Stimulated activated CD4-positive, alpha-beta T cell treated with anti-CD3 and anti-CD28 coated beads, Interleukin-15, amount 100 ng/mL, for 48 hours (primary cell): Measurements from ENCODE around the gene PIP4K2B.

Experiments used
- DNase-seq, 2 donors: peaks; one replicate each; pipeline ENCODE4 v3.0.0-alpha.2; 2020; ENCODE audit warnings: low read depth in 2 of 2

The PIP4K2B gene

DNA sequence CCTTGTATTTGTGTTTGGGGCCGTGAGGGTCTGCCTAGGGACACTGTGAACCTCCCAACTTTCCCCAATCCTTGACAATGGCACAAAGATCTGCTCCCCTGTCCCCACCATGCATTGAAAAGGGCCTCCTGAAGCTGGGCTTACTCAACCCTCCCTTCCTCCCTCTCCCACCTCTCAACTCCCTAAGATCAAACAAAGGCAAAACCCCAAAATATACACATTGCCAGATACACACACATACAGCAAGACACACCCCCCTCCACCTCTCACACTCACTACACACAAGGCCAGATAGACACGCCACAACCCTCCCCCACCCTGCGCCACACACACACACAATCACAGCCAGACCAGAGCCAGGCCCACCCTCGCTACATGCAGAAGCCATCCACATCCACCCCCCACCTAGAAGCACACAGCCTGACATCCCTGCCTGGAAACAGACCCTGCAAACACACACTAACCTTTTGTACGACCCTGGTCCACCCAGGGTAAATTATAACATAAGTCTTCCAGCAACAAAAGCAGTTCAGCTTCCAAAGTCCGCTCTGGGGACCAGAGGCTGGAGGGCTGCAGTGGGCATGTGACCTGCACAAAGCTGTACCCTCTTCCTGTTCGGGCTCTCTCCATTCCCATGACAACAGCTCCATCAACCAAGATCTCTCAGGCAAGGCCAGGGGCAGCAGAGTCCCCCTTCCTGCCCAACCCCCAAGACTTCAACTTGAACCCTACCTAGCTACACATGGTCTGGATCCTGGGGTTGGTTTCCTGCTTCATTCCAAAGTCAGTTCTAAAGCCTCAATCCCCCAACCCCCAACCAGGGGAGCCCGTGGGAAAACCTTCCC is 53.1 kb downstream of the PIP4K2B start:
- no peak for DNase-seq

DNA sequence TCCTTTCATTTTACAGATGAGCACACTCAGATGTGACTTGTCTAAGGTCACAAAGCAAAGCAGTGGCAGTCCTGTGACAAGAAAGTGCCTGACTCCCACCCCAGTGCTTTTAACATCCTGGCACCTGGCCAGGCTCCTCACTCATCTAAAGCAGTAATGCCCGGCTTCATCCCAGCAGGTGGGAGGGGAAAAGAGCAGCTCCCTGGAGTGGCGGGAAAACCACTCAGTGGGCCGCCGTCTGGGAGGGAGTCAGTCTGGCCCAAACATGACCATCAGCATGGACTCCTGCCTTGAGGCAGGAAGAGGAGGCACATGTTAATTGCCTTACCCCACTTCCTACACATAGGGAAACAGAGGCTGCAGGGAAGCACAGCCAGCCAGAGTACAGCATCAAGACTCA is 53.8 kb downstream of the PIP4K2B start:
- no peak for DNase-seq

DNA sequence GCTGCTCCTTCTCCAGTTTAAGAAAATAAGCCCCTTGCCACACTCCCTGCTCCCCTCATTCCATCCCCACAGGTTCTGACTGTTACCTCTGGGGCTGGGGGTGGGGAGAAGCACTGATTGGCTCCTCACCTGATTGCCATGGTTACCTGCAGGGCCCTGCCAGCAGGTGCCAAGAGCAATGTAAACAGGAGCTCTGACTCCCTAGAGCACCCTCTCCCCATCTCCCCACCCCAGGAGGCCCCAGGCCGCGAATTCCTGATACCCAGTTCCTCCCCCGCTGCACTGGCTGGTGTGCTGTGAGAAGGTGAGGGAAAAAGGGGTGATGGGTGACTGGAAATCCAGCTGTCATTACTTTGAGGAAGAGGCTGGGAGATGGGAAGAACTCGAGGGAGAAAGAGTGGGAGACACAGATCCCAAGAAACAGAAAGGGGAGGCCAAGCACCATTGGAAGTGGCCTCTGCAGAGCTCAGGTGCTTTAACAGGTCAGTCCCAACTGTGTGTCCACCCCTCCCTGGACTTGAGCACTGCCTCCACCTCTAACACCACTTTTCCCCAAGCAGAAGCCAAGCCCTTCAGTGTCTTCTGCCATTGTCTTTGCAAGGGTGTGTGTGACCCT is 55.7 kb downstream of the PIP4K2B start:
- no peak for DNase-seq

DNA sequence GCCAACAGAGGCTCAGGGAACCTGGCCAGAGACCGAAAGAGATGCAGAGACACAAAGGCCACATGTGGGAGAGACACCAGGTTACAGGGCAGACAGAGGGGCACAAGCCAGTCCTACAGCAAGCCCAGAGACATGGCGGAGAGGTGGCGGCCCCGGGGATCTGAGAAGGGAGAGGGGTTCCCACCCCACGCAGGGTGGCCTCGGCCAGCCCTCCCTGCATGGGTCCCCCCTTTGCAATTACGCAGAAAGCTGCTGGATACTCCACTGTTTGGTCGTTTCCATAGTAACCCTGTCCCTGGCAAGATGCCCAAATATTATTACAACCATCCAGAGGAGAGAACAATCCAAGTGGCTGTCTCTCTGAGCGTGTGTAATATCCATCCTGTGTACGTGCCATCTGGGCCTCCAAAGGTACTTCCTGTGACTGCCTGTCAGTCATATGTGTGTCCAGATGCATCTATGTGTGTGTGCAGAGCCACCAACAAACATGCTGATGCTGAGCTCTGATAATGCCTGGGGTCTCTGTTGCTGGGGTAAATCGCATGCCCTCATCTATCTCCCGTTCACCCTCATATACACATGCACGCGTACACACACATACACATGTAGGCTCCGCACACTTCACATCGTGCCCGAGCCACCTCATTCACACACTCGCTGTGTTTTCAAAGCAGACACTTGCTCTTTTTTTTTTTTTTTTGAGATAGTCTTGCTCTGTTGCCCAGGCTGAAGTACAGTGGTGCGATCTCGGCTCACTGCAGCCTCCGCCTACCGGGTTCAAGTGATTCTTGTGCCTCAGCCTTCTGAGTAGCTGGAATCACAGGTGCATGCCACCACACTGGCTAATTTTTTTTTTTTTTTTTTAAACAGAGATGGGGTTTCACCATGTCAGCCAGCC is 56.7 kb downstream of the PIP4K2B start:
- no peak for DNase-seq

DNA sequence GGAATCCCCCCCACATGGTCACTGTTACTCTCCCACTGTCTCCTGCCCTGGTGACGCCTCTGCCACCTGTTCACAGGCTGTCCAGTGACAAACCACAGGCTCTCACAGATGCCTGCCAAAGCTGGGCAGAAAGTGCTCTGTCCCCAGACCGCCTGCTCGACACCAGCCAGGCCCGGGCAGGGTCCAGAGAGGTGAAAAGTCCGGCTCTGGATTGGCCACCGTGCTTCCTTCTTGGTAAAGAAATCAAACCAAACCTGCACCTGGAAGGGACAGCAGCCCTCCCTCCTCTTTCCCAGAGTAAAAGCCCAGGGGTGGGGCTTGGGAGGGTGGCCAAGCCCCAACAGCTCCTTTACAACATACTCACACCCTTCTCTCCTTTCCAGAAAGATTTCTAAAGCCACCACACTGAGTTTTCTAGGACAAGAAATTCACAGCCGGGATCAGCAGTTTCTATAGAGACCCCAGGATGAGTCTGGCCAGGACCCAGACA is 57.4 kb downstream of the PIP4K2B start:
- no peak for DNase-seq

DNA sequence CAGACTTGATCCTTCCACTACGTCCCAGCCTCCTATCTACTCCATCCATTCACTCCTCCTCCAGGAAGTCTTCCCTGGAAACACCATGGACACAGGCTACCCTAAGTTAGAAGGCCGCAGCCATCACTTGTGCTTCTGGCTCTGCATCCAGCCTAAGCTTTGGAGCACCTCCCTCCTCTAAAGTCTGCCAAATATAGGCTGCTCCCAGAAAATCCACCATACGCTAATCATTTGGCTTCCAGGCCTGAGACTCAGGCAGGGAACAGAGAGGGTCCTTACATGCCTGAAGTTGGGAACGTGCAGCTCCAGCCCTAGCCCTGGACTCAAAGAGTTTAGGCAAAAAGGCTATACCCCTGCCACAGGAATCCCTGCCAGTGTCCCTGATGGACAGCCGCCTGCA is 57.9 kb downstream of the PIP4K2B start:
- no peak for DNase-seq

DNA sequence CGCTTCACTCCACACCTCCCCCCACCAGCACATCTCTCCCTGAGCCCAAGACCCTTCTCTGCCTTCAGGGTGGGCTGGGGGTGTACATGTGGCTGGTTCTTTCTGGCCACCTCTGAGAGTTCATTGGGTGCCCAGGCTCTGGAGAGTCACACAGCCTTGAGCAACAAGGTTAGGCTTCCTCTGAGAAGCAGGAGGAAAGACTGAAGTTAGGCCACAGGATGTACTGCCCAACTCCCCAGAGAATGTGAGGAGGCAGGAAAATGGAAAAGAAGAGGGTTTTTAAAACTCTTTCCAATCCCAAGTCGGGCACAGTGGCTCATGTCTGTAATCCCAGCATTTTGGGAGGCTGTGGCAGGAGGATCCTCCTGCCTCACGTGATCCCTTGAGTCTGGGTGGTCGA is 58.5 kb downstream of the PIP4K2B start:
- no peak for DNase-seq

DNA sequence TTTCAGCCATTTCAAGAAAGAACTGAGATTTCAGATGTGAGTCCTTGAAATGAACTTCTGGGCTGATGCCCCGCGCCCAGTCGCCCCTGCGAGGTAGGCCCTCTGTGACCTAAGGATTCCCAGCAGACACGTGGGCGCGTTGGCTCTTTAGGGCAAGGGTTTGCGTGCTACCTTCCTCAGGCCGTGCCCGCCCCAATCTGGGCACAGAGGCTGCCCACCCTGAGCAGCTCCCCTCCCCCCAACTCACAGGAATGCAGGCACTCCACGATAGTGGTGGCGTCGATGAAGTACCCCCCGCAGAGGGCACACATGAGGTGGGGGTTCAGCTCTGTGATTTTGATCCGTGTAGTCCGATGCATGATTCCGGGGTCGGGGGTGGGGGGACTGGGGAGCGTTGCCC is 59.3 kb downstream of the PIP4K2B start:
- no peak for DNase-seq

DNA sequence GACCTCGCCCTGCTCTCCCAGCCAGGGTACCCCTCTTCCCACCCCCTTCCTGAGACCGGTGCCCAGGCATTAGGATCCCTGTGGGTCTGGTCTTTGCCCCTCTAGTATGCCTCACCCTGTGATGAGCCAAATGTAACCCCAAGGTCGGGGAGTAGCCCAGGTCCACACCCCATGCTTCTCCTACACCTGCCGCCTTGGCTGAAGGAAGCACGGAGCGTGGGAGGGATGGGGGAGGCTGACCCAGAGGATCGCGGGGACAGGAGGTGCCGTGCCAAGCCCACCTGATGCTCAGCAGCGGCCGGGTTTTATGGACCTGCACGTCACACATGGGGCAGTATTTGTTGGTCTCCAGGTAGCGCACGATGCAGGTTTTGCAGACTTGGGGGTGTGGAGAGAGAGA is 60.1 kb downstream of the PIP4K2B start:
- no peak for DNase-seq

DNA sequence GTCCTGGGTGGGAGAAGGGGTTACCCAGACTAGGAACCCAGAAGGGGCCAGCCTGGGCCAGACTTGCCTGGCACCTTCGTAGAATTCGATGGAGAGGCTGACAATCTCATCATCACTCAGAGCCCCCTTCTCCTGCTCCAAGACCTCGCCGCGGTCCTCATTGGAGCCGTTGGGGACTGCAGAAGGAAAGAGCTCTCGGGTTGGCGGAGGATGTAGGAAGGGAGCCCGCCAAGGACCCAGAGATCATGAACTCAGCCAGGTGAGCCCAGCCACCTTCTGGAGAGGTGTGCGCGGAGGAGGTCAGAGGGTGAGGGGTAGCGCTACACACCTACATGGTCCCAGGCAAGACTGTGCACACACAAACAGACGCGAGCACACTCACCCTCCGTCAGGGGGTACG is 60.7 kb downstream of the PIP4K2B start:
- no peak for DNase-seq

DNA sequence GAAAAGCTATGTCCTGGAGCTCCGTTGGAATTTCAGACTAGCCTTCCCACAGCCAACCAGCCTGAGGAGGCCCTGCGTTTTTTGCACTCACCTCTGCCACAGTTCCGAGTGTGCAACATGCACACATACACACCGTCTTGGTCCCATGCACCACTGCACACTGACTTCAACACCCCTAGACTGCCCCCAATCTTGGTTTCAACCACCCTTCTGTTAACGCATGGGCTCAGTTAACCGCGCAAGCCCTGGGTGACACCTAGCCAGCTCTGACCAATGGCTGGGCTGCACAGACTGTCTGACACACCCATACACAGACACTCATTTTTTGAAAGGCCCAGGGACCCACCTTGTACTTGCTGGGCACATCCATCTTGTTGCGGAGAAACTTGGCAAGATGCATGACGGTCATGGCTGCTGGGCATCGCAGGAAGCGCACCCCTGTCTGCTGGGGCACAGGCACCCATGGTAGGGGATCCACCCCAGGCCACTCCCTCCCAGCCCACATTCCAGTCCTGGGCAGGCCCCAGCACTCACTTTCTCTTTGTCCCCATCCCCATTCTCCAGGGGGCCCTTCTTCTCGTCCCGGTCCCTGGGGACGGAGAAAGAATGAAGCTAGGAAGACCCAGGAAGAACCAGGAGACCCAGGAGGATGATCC is 61.2 kb downstream of the PIP4K2B start:
- no peak for DNase-seq

DNA sequence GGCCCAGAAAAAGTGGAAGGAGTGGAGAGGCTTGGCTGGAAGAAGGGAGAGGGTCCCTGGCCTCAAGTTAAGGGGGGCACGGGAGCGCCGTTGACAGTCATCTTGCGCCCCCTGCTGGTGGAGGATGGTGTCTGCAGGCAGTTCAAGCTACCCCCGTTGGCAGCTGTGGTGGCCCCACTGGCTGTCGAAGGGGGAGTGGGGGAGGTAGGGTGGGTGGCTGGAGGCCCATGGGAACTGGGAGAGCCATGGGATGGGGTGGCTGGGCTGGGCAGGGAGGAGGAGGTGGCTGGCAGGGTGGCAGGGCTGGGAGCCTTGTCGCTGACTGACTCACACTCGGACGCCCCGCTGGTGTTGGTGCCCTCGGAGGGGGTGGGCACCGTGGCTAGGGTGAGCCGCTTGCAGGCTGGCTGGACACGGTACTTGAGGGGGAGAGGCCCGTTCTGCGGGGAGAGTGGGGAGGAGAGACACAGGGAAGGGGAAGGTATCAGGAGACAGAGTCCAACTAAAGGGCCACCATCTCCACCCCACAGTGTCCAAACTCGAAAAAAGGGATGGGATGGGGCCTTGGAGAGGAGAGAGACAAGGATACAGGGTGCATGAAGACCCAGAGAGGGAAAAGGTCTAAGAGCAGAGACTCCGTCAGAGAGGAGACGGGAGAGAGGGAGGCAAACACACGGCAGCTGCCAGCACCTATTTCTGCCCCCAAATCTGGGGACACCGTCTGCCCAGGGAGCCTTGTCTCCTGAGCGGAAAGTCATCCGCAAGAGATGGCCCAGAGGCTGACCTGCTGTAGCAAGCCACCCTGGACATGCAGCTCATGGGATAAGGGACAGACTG is 64.0 kb downstream of the PIP4K2B start:
- peak; percentile 51 to 67 for DNase-seq

DNA sequence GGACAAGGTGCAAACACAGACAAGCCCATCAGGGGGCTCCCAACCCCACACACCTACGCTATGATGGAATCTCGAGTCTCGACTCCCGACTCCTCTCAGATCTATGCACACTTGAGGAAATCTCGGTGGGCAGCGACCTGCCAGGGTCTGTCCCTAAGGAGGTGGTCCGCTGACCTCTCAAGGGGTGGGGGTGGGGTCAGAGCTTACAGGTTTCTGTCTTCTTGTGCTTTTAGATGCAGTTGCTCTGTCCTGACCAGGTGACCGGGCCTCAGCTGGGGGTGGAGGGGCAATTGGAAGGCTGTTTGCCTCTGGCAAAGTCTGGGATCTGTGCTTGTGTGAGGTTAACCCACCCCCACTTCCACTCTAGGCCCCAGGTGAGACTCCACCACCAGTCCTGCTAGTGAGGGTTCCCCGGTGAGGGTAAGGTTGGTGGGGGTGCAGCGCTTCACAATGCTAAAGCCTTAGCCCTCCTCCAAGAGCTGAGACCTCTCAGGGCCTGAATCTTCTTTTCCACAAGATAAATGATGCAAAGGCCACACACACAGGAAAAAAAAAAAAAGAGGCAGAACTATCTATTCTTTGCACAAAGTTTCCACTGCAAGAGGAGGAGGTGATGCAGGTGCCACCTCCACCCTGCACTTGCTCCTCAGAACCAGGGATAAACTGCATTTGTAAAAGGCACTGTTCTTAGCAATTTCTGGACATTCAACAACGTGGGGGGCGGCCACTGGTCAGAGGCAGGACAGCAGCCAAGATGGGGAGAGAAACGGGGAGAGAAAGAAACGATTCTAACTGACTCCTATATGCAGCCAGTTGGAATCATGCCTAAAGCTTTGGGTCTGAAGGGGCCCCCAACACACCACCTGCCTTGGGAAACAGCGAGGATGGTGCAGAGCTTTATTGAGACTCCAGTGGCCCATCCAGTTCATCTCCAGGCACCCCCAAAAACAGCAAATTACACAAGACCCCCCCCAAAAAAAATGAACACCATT is 65.1 kb downstream of the PIP4K2B start:
- DNase-seq: no peak

DNA sequence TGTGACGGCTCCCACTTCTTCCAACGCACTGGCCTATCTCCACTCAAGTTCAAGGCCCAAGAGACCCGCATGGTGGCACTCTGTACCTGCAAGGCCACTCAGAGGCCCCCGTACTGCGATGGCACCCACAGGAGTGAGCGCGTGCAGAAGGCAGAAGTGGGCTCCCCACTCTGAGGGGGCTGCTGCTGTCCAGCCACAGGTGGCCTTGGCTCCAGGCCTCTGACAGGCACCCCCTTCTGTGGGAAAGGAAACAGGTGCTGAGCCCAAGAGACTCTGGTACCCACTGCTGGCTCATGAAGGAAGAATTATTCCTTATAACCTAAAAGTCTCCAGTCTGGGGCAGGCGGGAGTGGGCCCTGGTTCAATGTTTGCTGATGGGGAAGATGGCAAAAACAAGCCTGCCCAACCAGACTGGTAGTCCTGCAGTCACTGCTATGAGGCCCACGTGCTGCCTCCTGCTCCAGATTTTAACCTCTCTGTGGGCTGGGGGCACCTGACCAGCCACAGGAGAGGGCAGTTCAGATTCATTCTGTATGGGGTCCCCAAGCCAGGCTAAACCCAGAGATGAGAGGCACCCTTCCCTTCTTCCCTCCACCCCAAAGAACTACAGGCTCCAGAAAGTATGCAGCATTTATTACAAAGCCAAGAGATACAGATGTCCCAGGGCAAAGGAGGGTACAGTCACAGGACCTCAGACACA is 65.9 kb downstream of the PIP4K2B start:
- no peak for DNase-seq

DNA sequence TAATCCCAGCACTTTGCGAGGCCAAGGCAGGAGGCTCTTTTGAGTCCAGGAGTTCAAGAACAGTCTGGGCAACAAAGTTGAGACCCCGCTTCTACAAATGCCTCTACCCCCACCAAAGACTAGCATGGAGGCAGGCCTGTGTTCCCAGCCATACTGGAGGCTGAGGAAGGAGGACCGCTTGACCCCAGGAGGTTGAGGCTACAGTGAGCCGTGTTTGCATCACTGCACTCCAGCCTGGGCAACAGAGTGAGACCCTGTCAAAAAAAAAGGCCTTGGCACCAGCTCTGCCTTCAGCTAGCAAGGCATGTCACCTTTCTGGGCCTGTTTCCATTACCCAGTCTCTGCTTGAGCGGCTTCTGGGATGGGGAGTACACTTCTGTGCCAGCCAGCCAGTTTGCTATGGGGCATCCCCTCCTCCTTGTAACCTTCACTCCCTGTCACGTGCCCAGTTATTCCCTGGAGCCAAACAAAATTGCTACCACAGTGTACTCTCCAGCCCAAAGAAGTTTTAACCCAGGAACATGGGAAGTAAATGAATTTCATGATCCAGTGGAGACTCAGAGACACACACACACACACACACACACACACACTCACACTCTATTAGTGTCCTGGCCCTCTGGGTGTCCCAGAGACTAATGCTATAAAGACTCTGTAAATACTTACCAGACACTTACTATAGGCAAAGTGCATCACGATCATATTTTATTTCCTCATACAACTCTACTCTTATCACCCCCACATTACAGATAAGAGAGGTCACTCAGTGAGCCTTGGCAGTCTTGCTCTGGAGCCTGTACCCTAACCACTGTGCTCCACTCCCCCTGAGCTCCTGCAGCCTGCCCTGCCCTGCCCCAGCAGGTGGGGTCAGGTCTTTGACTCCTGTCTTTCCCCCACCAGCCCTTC is 66.7 kb downstream of the PIP4K2B start:
- no peak for DNase-seq

DNA sequence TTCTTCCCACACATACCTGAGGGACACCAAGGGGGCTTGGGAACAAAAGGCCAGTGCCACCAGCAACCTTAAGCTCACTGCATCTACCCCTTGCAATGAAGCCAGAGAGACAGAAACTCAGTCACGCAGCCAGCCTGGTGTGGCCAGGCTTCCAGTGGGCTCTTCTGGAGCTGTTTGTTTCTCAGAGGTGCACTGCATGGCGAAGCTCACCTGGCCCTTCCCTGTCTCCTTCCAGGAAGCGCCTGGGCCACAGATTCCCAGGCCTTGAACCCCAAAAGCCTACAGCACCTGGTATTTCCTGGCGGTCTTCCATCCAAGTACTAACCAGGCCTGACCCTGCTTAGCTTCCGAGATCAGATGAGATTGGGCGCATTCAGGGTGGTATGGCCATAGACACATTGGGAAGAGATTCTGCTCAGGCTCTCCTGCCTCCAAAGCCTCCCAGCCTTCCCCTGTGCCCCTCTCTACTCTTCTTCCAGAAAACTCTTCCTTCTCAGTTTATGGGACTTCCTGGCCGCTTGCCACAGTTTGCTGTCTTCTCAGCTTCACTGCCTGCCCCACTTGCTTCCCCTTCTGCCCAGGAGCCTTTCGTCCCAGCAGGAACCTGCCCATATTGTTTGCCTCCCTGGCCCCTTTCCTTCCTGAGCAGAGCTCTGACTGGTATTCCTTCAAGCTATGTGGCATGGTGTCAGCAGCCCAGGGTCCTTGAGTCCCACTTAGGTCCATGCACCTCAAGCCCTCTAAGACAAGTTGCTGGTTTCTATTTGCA is 67.6 kb downstream of the PIP4K2B start:
- no peak for DNase-seq
